Liver (tissue), 9 donors: ENCODE measurements around the gene SLC35E1. TPM values are rescaled to one million over a fixed set of nuclear protein-coding genes. Genes with fewer than 3 reads are reported as not detected.
"Not testable (repeated sequence)": the region's sequence is repeated elsewhere in the genome, so short reads cannot be mapped to it uniquely, and the experiment has no call there.

Experiments used
- DNase-seq: peaks from one replicate; pipeline ENCODE4 v3.0.0-alpha.2; 2017; ENCODE audit warnings: low spot score
- H3K27ac ChIP-seq, 2 donors: one replicate each; pipeline ENCODE4 v1.7.0; 2013; ENCODE audit warnings: inconsistent platforms in 2 of 2, low read length in 2 of 2, control low read depth in 1 of 2, low read depth in 1 of 2, mild to moderate bottlenecking in 1 of 2
- H3K27me3 ChIP-seq, 4 donors: one replicate each; pipeline versions ENCODE4 v1.6.1 to v1.7.0; 2013; ENCODE audit warnings: low read length in 3 of 4, inconsistent platforms in 1 of 4, mild to moderate bottlenecking in 1 of 4, moderate library complexity in 1 of 4; ENCODE audit not compliant: control insufficient read depth in 4 of 4, insufficient read depth in 4 of 4
- H3K36me3 ChIP-seq, 4 donors: one replicate each; pipeline versions ENCODE4 v1.6.1 to v1.7.0; 2013; ENCODE audit warnings: low read length in 3 of 4, mild to moderate bottlenecking in 3 of 4, low read depth in 1 of 4, moderate library complexity in 1 of 4; ENCODE audit not compliant: control insufficient read depth in 4 of 4, insufficient read depth in 3 of 4
- H3K4me1 ChIP-seq, 4 donors: one replicate each; pipeline versions ENCODE4 v1.6.1 to v1.7.0; 2013; ENCODE audit warnings: low read length in 3 of 4, mild to moderate bottlenecking in 3 of 4, moderate library complexity in 1 of 4; ENCODE audit not compliant: control insufficient read depth in 4 of 4, insufficient read depth in 4 of 4
- H3K4me3 ChIP-seq, 3 donors: one replicate each; pipeline versions ENCODE4 v1.6.1 to v1.7.0; 2013; ENCODE audit warnings: low read length in 3 of 3, control low read depth in 1 of 3, low read depth in 1 of 3, mild to moderate bottlenecking in 1 of 3
- H3K9ac ChIP-seq, 2 donors: one replicate each; pipeline ENCODE4 v1.7.0; 2013; ENCODE audit warnings: low read length in 2 of 2, mild to moderate bottlenecking in 2 of 2, moderate library complexity in 2 of 2, control low read depth in 1 of 2, low read depth in 1 of 2
- H3K9me3 ChIP-seq, 4 donors: one replicate each; pipeline versions ENCODE4 v1.6.1 to v1.7.0; 2013; ENCODE audit warnings: low read length in 3 of 4; ENCODE audit not compliant: control insufficient read depth in 4 of 4
- FOXA2 ChIP-seq: IDR thresholded peaks from 2 replicates; pipeline ENCODE4 v1.6.1; 2016; ENCODE audit warnings: antibody characterized with exemption
- JUND ChIP-seq, 2 donors: IDR thresholded peaks; 2 replicates each; pipeline ENCODE4 v1.6.1; 2016; ENCODE audit warnings: antibody characterized with exemption in 2 of 2
- RXRA ChIP-seq, 2 donors: IDR thresholded peaks; 2 replicates each; pipeline ENCODE4 v1.6.1; 2017 to 2018; ENCODE audit warnings: antibody characterized with exemption in 2 of 2, mild to moderate bottlenecking in 1 of 2
- TAF1 ChIP-seq: conservative IDR thresholded peaks from 2 replicates; pipeline ENCODE4 v1.6.1; 2016; ENCODE audit warnings: antibody characterized with exemption, mild to moderate bottlenecking
- WGBS: extraction: QIAGEN DNeasy Blood & Tissue Kit; methylation state at CpG from one replicate; pipeline ENCODE4 v1.1.7; 2013; 5-methylcytosine and 5-hydroxymethylcytosine counted together
- polyA plus RNA-seq, 2 donors: library from polyadenylated mRNA; stranded (reverse) in 1 of 2; unstranded in 1 of 2; fragments of 200-250 nt in 1 of 2; fragments of >200 nt in 1 of 2; fragmentation: Nextera tagmentation in 1 of 2; extraction: Ambion mirVana in 1 of 2; gene quantifications; one replicate each; pipeline versions ENCODE4 v1.2.1 to v1.2.3, GENCODE V29; 2013 to 2015
- total RNA-seq, 2 donors: library from RNA; depleted of rRNA; stranded (reverse); fragments of >200 nt; gene quantifications; one replicate each; pipeline ENCODE4 v1.2.3, GENCODE V29; 2014
- TF ChIP-seq, protein P1 (sequence below): IDR thresholded peaks from 2 replicates; pipeline ENCODE4 v1.6.1; 2016; ENCODE audit warnings: antibody characterized with exemption, mild to moderate bottlenecking
- TF ChIP-seq, protein P2 (sequence below): IDR thresholded peaks from 2 replicates; pipeline ENCODE4 v1.6.1; 2016; ENCODE audit warnings: antibody characterized with exemption
- TF ChIP-seq, protein P3 (sequence below): IDR thresholded peaks from 2 replicates; pipeline ENCODE4 v1.6.1; 2016; ENCODE audit warnings: antibody characterized with exemption
- donor health status: healthy.
- donor health status: healthy.
- donor health status: healthy.
- donor health status: healthy.
- donor health status: healthy.

Gene SLC35E1
- total and polyA plus RNA-seq, 4 donors: 11.2 to 20.5 (median 12.1) TPM

DNA sequence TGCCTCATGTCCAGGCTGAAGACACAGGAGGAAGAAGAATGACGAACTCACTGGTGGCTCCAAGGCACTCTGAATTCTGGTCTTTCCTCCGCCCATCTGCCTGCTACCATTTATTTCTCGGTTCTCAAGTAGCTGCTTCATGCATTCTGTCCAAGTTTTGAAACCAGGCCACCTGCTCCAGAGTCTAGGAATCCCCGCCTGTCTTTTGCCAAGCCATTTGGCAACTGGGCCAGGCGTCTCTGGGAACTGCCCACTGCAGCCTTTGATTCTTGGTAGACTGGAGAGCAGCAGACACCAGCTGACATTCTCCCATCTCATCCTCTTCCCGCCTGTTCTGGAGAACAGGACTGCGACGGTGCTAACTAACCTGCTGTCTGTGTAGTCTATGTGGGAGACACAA, 10.8 kb downstream of the SLC35E1 start (continued):
- TF ChIP-seq, protein P1, sequence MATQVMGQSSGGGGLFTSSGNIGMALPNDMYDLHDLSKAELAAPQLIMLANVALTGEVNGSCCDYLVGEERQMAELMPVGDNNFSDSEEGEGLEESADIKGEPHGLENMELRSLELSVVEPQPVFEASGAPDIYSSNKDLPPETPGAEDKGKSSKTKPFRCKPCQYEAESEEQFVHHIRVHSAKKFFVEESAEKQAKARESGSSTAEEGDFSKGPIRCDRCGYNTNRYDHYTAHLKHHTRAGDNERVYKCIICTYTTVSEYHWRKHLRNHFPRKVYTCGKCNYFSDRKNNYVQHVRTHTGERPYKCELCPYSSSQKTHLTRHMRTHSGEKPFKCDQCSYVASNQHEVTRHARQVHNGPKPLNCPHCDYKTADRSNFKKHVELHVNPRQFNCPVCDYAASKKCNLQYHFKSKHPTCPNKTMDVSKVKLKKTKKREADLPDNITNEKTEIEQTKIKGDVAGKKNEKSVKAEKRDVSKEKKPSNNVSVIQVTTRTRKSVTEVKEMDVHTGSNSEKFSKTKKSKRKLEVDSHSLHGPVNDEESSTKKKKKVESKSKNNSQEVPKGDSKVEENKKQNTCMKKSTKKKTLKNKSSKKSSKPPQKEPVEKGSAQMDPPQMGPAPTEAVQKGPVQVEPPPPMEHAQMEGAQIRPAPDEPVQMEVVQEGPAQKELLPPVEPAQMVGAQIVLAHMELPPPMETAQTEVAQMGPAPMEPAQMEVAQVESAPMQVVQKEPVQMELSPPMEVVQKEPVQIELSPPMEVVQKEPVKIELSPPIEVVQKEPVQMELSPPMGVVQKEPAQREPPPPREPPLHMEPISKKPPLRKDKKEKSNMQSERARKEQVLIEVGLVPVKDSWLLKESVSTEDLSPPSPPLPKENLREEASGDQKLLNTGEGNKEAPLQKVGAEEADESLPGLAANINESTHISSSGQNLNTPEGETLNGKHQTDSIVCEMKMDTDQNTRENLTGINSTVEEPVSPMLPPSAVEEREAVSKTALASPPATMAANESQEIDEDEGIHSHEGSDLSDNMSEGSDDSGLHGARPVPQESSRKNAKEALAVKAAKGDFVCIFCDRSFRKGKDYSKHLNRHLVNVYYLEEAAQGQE: no peak
- TF ChIP-seq JUND (IDR thresholded peaks at IDR 0.05): no peak

DNA sequence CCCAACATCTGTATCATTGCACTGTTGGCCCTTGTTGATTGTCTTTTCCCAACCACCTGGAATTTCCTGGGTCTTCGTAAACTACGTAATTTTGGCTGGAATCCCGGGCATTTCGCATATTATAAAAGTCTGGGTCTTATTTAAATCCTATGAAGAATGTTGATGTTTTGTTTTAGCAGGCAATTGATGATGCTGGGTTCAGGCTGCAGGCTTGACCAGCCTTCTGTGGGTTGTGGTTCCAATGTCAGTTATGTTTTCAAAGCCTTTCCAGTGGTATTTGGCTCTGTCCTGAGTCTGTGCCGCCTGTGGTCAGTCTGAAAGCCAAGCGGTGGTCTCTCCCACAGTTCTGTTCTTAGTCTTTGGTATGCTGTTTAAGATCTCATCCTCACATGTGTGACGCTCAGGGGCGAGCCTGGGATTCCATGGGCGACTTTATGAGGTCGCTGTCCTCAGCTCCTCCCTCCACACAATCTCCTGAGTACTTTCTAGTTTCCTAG, 12.4 kb downstream of the SLC35E1 start:
- Histone ChIP-seq H3K27ac (no peak overlapping the region), H3K9ac (no peak overlapping the region), H3K4me3 (no peak overlapping the region), H3K4me1 (no peaks in the 10 kb centered on the region), H3K9me3 (no peaks in the 10 kb centered on the region), H3K27me3 (no peaks in the 10 kb centered on the region), H3K36me3 (peaks cover 12 to 52% (median 29%) of the 10 kb centered on the region in 4 donors)
- no peak for DNase-seq
- TF ChIP-seq, protein P2, sequence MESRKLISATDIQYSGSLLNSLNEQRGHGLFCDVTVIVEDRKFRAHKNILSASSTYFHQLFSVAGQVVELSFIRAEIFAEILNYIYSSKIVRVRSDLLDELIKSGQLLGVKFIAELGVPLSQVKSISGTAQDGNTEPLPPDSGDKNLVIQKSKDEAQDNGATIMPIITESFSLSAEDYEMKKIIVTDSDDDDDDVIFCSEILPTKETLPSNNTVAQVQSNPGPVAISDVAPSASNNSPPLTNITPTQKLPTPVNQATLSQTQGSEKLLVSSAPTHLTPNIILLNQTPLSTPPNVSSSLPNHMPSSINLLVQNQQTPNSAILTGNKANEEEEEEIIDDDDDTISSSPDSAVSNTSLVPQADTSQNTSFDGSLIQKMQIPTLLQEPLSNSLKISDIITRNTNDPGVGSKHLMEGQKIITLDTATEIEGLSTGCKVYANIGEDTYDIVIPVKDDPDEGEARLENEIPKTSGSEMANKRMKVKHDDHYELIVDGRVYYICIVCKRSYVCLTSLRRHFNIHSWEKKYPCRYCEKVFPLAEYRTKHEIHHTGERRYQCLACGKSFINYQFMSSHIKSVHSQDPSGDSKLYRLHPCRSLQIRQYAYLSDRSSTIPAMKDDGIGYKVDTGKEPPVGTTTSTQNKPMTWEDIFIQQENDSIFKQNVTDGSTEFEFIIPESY: no peak
- TF ChIP-seq, protein P3, sequence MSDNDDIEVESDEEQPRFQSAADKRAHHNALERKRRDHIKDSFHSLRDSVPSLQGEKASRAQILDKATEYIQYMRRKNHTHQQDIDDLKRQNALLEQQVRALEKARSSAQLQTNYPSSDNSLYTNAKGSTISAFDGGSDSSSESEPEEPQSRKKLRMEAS: no peak
- TF ChIP-seq RXRA (IDR thresholded peaks at IDR 0.05) (peak in 1 of 2 donors; percentile 39), FOXA2 (no peak)
- 92% methylated on average over 10 of the region's 10 CpGs for WGBS

DNA sequence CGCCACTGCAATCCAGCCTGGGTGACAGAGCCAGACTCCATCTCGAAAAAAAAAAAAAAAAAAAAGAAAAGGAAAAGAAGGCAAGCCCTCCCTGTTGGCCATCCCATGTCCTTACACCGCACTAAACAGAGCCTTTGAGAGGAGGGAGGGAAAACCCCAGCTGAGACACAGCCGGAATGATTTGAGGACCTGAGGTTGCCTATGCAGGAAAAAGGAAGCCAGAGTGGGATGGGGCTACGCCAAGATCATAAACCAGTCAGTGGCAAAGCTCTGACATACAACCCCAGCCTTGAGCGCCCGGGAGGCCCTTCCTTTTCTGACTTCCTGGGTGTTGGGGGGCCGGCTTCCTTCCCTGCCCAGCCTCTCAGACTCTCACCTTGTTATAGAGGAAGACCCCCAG, 17.4 kb downstream of the SLC35E1 start:
- peaks cover 13 to 44% (median 20%) of the 10 kb centered on the region in 4 donors for H3K36me3 ChIP-seq
- TF ChIP-seq TAF1 (no peak), JUND (IDR thresholded peaks at IDR 0.05) (no peak), FOXA2 (no peak)
- H3K27ac ChIP-seq: no peak overlapping the region
- no peak overlapping the region for H3K4me3 ChIP-seq
- DNase-seq: no peak
- H3K27me3 ChIP-seq: no peaks in the 10 kb centered on the region
- H3K9me3 ChIP-seq: no peaks in the 10 kb centered on the region
- H3K9ac ChIP-seq: no peak overlapping the region
- H3K4me1 ChIP-seq: no peaks in the 10 kb centered on the region
- WGBS: 89% methylated on average over 8 of the region's 8 CpGs

DNA sequence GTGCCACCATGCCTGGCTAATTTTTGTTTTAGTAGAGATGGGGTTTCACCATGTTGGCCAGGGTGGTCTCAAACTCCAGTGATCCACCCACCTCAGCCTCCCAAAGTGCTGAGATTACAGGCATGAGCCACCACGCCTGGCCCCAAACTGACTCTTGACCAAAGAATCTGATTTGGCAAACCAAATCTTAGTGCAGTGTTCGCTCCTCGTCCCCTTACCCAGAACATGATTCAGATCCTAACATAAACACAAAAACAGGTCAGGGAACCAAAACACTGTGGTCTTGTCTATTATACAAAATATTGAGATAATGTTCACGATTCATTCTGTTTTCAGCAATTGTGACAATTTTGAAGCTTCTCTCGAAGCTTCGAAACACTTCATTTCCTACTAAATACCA, 20.3 kb downstream of the SLC35E1 start:
- not testable (repeated sequence) for H3K27ac ChIP-seq, DNase-seq, H3K4me3 ChIP-seq, H3K9me3 ChIP-seq, H3K27me3 ChIP-seq, H3K9ac ChIP-seq
- peaks cover 0 to 12% (median 7%) of the 10 kb centered on the region in 4 donors for H3K4me1 ChIP-seq
- H3K36me3 ChIP-seq: peaks cover 11 to 37% (median 15%) of the 10 kb centered on the region in 4 donors
- 97% methylated on average over 6 of the region's 6 CpGs for WGBS
